HepG2 (cell line): Measurements from ENCODE around the gene ZBTB7B. TPM values are rescaled to one million over a fixed set of nuclear protein-coding genes. Genes with fewer than 3 reads are reported as not detected.

Experiments used
- ATAC-seq: fragments of 200-7000 bp; cut with Tn5 transposase; 3 replicates; pipeline ENCODE4 v1.9.1; 2020; ENCODE audit warnings: mild to moderate bottlenecking, moderate library complexity
- BruUV-seq: library from RNA; stranded (reverse); fragments of 400-500 nt; replicated peaks from 2 replicates; lab custom pipeline; 2021; lab: Mats Ljungman, UMichigan
- CTCF ChIA-PET: fragments of 300-600 bp; formaldehyde crosslinking; extraction: SDS; loops from one replicate; lab custom pipeline; 2021; ENCODE audit warnings: low total read pairs, inconsistent platforms, low intra/inter-chr PET ratio; lab: Yijun Ruan, JAX
- POLR2A ChIA-PET: fragments of 350-600 bp; sonication (Branson Sonifier 250); formaldehyde crosslinking; loops from one replicate; lab custom pipeline; 2020; ENCODE audit warnings: antibody characterized with exemption, inconsistent platforms; lab: Yijun Ruan, JAX
- DNase-seq: peaks from one replicate; pipeline ENCODE4 v3.0.0-alpha.2; 2015; ENCODE audit warnings: low spot score
- FAIRE-seq: peaks from 3 replicates; lab custom pipeline; 2011; peaks lifted over from hg19 to GRCh38; lab: Jason Lieb, UNC
- H2AFZ ChIP-seq: one replicate; pipeline ENCODE4 v1.6.1; 2011; ENCODE audit warnings: low read length, inconsistent platforms
- H3K27ac ChIP-seq: fragments of 300-600 bp; 3 replicates; pipeline ENCODE4 v1.8.0; 2011; ENCODE audit warnings: mixed run types, mild to moderate bottlenecking, mixed read lengths, low read length, inconsistent platforms; ENCODE audit not compliant: insufficient read depth; ENCODE audit errors: extremely low read length
- H3K27me3 ChIP-seq, 2 experiments: fragments of 200-600 bp in 1 of 2; 2 replicates in 1 of 2; 3 replicates in 1 of 2; pipeline versions ENCODE4 v1.6.0 to v1.8.0; 2011; ENCODE audit warnings: low read length in 2 of 2, mild to moderate bottlenecking in 2 of 2, moderate library complexity in 2 of 2, inconsistent platforms in 1 of 2; ENCODE audit not compliant: insufficient read depth in 2 of 2, control insufficient read depth in 1 of 2
- H3K36me3 ChIP-seq, 2 experiments: fragments of 200-600 bp in 1 of 2; replicated peaks in 1 of 2; 2 replicates in 1 of 2; 3 replicates in 1 of 2; pipeline versions ENCODE4 v1.5.1 to v1.8.0; 2011; ENCODE audit warnings: low read length in 2 of 2, inconsistent platforms in 1 of 2; ENCODE audit not compliant: insufficient read depth in 2 of 2, control insufficient read depth in 1 of 2
- H3K4me1 ChIP-seq: 2 replicates; pipeline ENCODE4 v1.5.1; 2012; ENCODE audit warnings: low read length, inconsistent platforms; ENCODE audit not compliant: insufficient read depth
- H3K4me2 ChIP-seq: 2 replicates; pipeline ENCODE4 v1.6.0; 2011; ENCODE audit warnings: low read depth, low read length, inconsistent platforms
- H3K4me3 ChIP-seq, 3 experiments: fragments of 200-600 bp in 1 of 3; sonication (generic), shearing (Covaris generic) in 1 of 3; replicated peaks in 1 of 3; 2 replicates each; pipeline ENCODE4 v1.5.1; 2011 to 2016; ENCODE audit warnings: low read length in 3 of 3, inconsistent platforms in 2 of 3, low read depth in 2 of 3, mild to moderate bottlenecking in 2 of 3, control low read depth in 1 of 3, mixed read lengths in 1 of 3; ENCODE audit not compliant: insufficient read depth in 1 of 3
- H3K79me2 ChIP-seq: one replicate; pipeline ENCODE4 v1.6.1; 2011; ENCODE audit warnings: low read length, inconsistent platforms; ENCODE audit not compliant: insufficient read depth
- H3K9ac ChIP-seq: 2 replicates; pipeline ENCODE4 v1.6.0; 2011; ENCODE audit warnings: mild to moderate bottlenecking, low read depth, low read length, inconsistent platforms; ENCODE audit not compliant: insufficient read depth
- H3K9me3 ChIP-seq: 2 replicates; pipeline ENCODE4 v1.5.1; 2012; ENCODE audit warnings: mild to moderate bottlenecking, low read length
- H4K20me1 ChIP-seq: 2 replicates; pipeline ENCODE4 v1.6.0; 2011; ENCODE audit warnings: inconsistent platforms, mild to moderate bottlenecking, low read length, moderate library complexity; ENCODE audit not compliant: insufficient read depth
- CBFB ChIP-seq: sonication (generic); formaldehyde crosslinking; IDR thresholded peaks from 2 replicates; pipeline ENCODE4 v1.4.0; 2020; ENCODE audit warnings: missing genetic modification reagents
- CBX1 ChIP-seq: IDR thresholded peaks from one replicate; pipeline ENCODE4 v1.6.1; 2016; ENCODE audit warnings: antibody characterized with exemption, low read depth
- GTF3A ChIP-seq: sonication (generic); formaldehyde crosslinking; conservative IDR thresholded peaks from 2 replicates; pipeline ENCODE4 v1.4.0; 2020; ENCODE audit warnings: mild to moderate bottlenecking, missing genetic modification reagents
- MIXL1 ChIP-seq: IDR thresholded peaks from 2 replicates; pipeline ENCODE4 v1.6.1; 2016
- POLR2G ChIP-seq: fragments of 200-400 bp; formaldehyde crosslinking; IDR thresholded peaks from 2 replicates; pipeline ENCODE4 v1.6.1; 2018; ENCODE audit warnings: mild to moderate bottlenecking, low read depth, low read length, moderate library complexity
- REXO4 ChIP-seq: sonication (generic); formaldehyde crosslinking; IDR thresholded peaks from 2 replicates; pipeline ENCODE4 v1.8.0; 2022; ENCODE audit warnings: missing genetic modification reagents, mild to moderate bottlenecking, borderline replicate concordance
- SIN3B ChIP-seq: fragments of 150-350 bp; IDR thresholded peaks from 2 replicates; pipeline ENCODE4 v1.6.1; 2014; ENCODE audit warnings: low read length
- TAF1 ChIP-seq: sonication (generic); formaldehyde crosslinking; IDR thresholded peaks from 2 replicates; pipeline ENCODE4 v1.4.0; 2020; ENCODE audit warnings: missing genetic modification reagents
- TBX3 ChIP-seq: fragments of 450-650 bp; IDR thresholded peaks from 2 replicates; pipeline ENCODE4 v1.6.1; 2017; ENCODE audit warnings: antibody characterized with exemption, mild to moderate bottlenecking, inconsistent platforms, borderline replicate concordance
- ZNF10 ChIP-seq: sonication (generic); formaldehyde crosslinking; IDR thresholded peaks from 2 replicates; pipeline ENCODE4 v1.4.0; 2020; ENCODE audit warnings: mild to moderate bottlenecking, low read depth, missing genetic modification reagents, borderline replicate concordance
- ZNF556 ChIP-seq: sonication (generic); formaldehyde crosslinking; IDR thresholded peaks from 2 replicates; pipeline ENCODE4 v1.4.0; 2020; ENCODE audit warnings: mild to moderate bottlenecking, missing genetic modification reagents, borderline replicate concordance
- ZNF570 ChIP-seq: sonication (generic); formaldehyde crosslinking; IDR thresholded peaks from 2 replicates; pipeline ENCODE4 v1.4.0; 2020; ENCODE audit warnings: mild to moderate bottlenecking, missing genetic modification reagents, borderline replicate concordance
- WGBS: methylation state at CpG from one replicate; pipeline ENCODE4 v1.1.6; 2017; ENCODE audit warnings: low lambda C conversion rate; 5-methylcytosine and 5-hydroxymethylcytosine counted together
- in situ Hi-C: cut with HindIII; loops from 2 replicates; pipeline ENCODE4 v1.10.0; 2017; ENCODE audit warnings: low pct_unique_long_range_greater_than_20kb; ENCODE audit not compliant: extremely low pct_ligation_motif_present
- intact Hi-C: fragments of 100-400 bp; cut with micrococcal nuclease; formaldehyde crosslinking; loops from one replicate; pipeline ENCODE4 v1.10.0; 2022; ENCODE audit not compliant: unreplicated experiment
- polyA plus RNA-seq, 8 experiments: library from polyadenylated mRNA; depleted of rRNA in 3 of 8; stranded (reverse) in 7 of 8; unstranded in 1 of 8; fragments of >200 nt; fragmentation: Illumina TruSeq in 4 of 8; extraction: Trizol in 4 of 8; gene quantifications; 2 replicates each; pipeline versions ENCODE4 v1.2.1 to v1.2.3, GENCODE V29; 2011 to 2016; ENCODE audit warnings: low read depth in 4 of 8, missing spikeins in 1 of 8, mixed read lengths in 1 of 8; ENCODE audit not compliant: insufficient read depth in 1 of 8
- total RNA-seq, 5 experiments: library from RNA; depleted of rRNA; stranded (reverse); fragments of >200 nt; fragmentation: Illumina TruSeq; extraction: Trizol; gene quantifications; 2 replicates each; pipeline ENCODE4 v1.2.3, GENCODE V29; 2016; ENCODE audit warnings: low read depth in 1 of 5
- TF ChIP-seq, protein P1 (sequence below): sonication (generic); formaldehyde crosslinking; IDR thresholded peaks from 2 replicates; pipeline ENCODE4 v1.4.0; 2020; ENCODE audit warnings: missing genetic modification reagents
- TF ChIP-seq, protein P2 (sequence below): sonication (generic); formaldehyde crosslinking; IDR thresholded peaks from 2 replicates; pipeline ENCODE4 v1.4.0; 2020; ENCODE audit warnings: mild to moderate bottlenecking, low read depth, missing genetic modification reagents
- TF ChIP-seq, protein P3 (sequence below): sonication (generic); formaldehyde crosslinking; IDR thresholded peaks from 2 replicates; pipeline ENCODE4 v1.8.0; 2022; ENCODE audit warnings: mild to moderate bottlenecking, missing genetic modification reagents, borderline replicate concordance
- TF ChIP-seq, protein P4 (sequence below): sonication (generic); formaldehyde crosslinking; IDR thresholded peaks from 2 replicates; pipeline ENCODE4 v1.4.0; 2020; ENCODE audit warnings: mild to moderate bottlenecking, missing genetic modification reagents

Gene ZBTB7B
- total and polyA plus RNA-seq, 2 of the 13 experiments (the other 11 are each of a cell fraction or from before 2014, with no cell fraction given): 15.5 to 17.5 TPM

DNA sequence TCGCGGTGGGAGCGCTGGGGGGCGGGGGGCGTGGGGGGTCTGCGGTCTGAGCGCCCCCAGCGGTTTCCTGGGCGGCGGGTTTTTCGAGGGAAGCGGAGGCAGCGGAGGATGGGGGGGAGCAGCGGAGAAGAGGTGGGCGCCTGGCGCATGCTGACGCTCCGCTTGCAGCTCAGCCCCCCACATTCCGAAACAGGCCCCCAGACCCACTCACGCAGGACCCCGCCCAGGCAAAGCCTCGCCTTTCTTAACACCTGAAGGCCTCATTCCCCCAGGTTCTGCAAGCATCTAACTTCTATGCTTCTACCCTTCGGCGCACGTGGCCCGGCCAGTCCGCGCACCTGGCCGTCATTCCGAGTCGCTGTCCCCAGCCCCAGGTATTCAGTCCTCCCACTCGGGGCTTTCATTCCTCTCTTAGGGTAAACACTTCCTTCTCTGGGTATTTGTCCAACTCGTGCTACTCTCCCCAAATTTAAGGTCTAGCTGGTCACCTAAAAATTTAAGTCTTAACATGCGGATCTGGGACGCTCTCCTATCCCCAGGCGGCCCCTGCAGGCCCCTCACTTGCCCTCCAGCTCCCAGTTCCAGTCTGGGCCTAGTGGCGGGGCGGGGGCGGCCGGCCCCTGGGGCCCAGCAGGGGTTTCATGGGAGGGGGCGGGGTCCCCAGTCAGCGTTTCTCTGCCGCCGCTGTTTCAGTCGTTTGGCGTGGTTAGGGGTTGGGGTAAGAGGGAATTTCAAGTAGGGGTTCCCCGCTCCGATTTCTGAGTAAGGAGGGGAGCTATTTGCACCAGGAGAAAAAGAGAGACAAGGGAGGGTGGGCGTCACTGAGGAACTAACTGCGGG is 2.8 kb upstream of the ZBTB7B start:
- Histone ChIP-seq H3K27me3 (no peaks in the 10 kb centered on the region; a peak in 1 of 5 replicates), H3K9me3 (no peaks in the 10 kb centered on the region), H3K4me1 (peaks cover 26% of the 10 kb centered on the region), H4K20me1 (no peaks in the 10 kb centered on the region), H3K4me2 (peak overlapping the region; percentile 100), H3K79me2 (peaks cover 19% of the 10 kb centered on the region), H3K4me3 (peak overlapping the region; percentile 72 to 86 (median 84)), H3K9ac (peak overlapping the region; percentile 97), H2AFZ (no peak overlapping the region), H3K36me3 (no peaks in the 10 kb centered on the region), H3K27ac (peak overlapping the region; percentile 97)
- WGBS: 44% methylated on average over 49 of the region's 50 CpGs
- DNase-seq: peak; percentile 41
- ATAC-seq: peak; percentile 7; the same call in 2 of the 3 replicates
- no TSS peak for BruUV-seq
- POLR2A ChIA-PET: interaction anchor here (0.8 to 6.7 kb wide), 17 partner anchors 10 to 127 kb away, joined by 3 to 90 read pairs (median 6); partner anchors contain the start of genes FLAD1, PBXIP1, PMVK and SHC1
- CTCF ChIA-PET: interaction anchor here (2.8 to 6.8 kb wide), 2 partner anchors 18 to 93 kb away, joined by 11 to 54 read pairs; no protein-coding TSS in a partner anchor
- in situ Hi-C loops: loop anchor here (5.0 kb wide), 1 partner anchor 37 kb away; the partner anchor contains the start of gene PYGO2
- intact Hi-C loops: loop anchor here (1.0 to 5.0 kb wide), 4 partner anchors 26 to 442 kb away; partner anchors contain the start of genes EFNA4, PYGO2 and UBE2Q1
- FAIRE-seq: no peak
- TF ChIP-seq SIN3B (no peak), TBX3 (no peak), REXO4 (CRISPR knock-in tag) (no peak), MIXL1 (CRISPR knock-in tag) (no peak), ZNF556 (CRISPR knock-in tag) (no peak), CBFB (no peak), GTF3A (no peak), CBX1 (no peak), POLR2G (peak; percentile 54; the same call in 1 of the 2 replicates), ZNF10 (CRISPR knock-in tag) (no peak), TAF1 (CRISPR knock-in tag) (no peak), ZNF570 (CRISPR knock-in tag) (no peak)
- TF ChIP-seq, protein P1, sequence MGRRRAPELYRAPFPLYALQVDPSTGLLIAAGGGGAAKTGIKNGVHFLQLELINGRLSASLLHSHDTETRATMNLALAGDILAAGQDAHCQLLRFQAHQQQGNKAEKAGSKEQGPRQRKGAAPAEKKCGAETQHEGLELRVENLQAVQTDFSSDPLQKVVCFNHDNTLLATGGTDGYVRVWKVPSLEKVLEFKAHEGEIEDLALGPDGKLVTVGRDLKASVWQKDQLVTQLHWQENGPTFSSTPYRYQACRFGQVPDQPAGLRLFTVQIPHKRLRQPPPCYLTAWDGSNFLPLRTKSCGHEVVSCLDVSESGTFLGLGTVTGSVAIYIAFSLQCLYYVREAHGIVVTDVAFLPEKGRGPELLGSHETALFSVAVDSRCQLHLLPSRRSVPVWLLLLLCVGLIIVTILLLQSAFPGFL (CRISPR knock-in tag): no peak
- TF ChIP-seq, protein P2, sequence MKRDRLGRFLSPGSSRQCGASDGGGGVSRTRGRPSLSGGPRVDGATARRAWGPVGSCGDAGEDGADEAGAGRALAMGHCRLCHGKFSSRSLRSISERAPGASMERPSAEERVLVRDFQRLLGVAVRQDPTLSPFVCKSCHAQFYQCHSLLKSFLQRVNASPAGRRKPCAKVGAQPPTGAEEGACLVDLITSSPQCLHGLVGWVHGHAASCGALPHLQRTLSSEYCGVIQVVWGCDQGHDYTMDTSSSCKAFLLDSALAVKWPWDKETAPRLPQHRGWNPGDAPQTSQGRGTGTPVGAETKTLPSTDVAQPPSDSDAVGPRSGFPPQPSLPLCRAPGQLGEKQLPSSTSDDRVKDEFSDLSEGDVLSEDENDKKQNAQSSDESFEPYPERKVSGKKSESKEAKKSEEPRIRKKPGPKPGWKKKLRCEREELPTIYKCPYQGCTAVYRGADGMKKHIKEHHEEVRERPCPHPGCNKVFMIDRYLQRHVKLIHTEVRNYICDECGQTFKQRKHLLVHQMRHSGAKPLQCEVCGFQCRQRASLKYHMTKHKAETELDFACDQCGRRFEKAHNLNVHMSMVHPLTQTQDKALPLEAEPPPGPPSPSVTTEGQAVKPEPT (CRISPR knock-in tag): peak; percentile 90; the same call in 1 of the 2 replicates
- TF ChIP-seq, protein P3, sequence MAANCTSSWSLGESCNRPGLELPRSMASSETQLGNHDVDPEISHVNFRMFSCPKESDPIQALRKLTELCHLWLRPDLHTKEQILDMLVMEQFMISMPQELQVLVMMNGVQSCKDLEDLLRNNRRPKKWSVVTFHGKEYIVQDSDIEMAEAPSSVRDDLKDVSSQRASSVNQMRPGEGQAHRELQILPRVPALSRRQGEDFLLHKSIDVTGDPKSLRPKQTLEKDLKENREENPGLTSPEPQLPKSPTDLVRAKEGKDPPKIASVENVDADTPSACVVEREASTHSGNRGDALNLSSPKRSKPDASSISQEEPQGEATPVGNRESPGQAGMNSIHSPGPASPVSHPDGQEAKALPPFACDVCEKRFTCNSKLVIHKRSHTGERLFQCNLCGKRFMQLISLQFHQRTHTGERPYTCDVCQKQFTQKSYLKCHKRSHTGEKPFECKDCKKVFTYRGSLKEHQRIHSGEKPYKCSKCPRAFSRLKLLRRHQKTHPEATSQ (CRISPR knock-in tag): no peak
- TF ChIP-seq, protein P4, sequence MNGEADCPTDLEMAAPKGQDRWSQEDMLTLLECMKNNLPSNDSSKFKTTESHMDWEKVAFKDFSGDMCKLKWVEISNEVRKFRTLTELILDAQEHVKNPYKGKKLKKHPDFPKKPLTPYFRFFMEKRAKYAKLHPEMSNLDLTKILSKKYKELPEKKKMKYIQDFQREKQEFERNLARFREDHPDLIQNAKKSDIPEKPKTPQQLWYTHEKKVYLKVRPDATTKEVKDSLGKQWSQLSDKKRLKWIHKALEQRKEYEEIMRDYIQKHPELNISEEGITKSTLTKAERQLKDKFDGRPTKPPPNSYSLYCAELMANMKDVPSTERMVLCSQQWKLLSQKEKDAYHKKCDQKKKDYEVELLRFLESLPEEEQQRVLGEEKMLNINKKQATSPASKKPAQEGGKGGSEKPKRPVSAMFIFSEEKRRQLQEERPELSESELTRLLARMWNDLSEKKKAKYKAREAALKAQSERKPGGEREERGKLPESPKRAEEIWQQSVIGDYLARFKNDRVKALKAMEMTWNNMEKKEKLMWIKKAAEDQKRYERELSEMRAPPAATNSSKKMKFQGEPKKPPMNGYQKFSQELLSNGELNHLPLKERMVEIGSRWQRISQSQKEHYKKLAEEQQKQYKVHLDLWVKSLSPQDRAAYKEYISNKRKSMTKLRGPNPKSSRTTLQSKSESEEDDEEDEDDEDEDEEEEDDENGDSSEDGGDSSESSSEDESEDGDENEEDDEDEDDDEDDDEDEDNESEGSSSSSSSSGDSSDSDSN (CRISPR knock-in tag): peak; percentile 28; the same call in 1 of the 2 replicates
